GM12891 (cell line): ENCODE measurements around the gene SEBOX.
A peak's percentile ranks its signal among the peaks of the same experiment; 100 is the strongest.

Source experiments
- DNase-seq: peaks from one replicate; pipeline ENCODE4 v3.0.0; 2011; ENCODE audit warnings: low spot score; ENCODE audit not compliant: insufficient read length
- FAIRE-seq: peaks from 2 replicates; lab custom pipeline; 2011; peaks lifted over from hg19 to GRCh38; lab: Jason Lieb, UNC
- PAX5 ChIP-seq: IDR thresholded peaks from 2 replicates; pipeline ENCODE4 v1.6.1; 2011; ENCODE audit warnings: low read length, moderate library complexity, mild to moderate bottlenecking; ENCODE audit not compliant: insufficient read depth, severe bottlenecking
- POLR2A ChIP-seq: IDR thresholded peaks from 2 replicates; pipeline ENCODE4 v1.6.1; 2011; ENCODE audit warnings: low read depth, low read length, control low read depth
- POLR2AphosphoS5 ChIP-seq: IDR thresholded peaks from 2 replicates; pipeline ENCODE4 v1.6.1; 2011; ENCODE audit warnings: low read depth, low read length, control low read depth
- POU2F2 ChIP-seq: IDR thresholded peaks from 2 replicates; pipeline ENCODE4 v1.6.1; 2011; ENCODE audit warnings: low read depth, mild to moderate bottlenecking, control low read depth, low read length, moderate library complexity
- SPI1 ChIP-seq: IDR thresholded peaks from 2 replicates; pipeline ENCODE4 v1.6.1; 2011; ENCODE audit warnings: low read depth, low read length, control low read depth
- TAF1 ChIP-seq: IDR thresholded peaks from 2 replicates; pipeline ENCODE4 v1.6.1; 2011; ENCODE audit warnings: low read depth, low read length, control low read depth

Gene SEBOX

DNA sequence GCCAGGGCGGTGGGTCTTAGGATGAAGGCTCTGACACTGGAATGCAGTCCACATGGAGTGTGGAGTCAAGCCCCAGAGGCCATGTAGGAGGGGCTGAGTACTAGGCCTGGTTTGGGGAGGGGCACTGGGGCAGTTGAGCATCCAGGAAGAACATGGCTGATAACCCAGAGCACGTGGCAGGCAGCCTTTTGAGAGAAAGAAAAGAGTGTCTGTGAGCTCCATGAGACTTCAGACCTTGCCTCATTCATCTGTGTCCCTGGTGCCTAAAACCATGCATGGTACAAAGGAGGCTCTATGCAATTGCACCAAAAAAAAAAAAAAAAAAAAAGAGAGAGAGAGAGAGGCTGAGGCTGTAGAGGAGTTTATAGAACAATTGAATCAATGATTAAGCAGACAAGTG, 26.4 kb upstream of the SEBOX start:
- TF ChIP-seq PAX5 (no peak), POLR2AphosphoS5 (no peak), POU2F2 (no peak), TAF1 (no peak), SPI1 (no peak), POLR2A (no peak)
- FAIRE-seq (no peak), DNase-seq (no peak)

DNA sequence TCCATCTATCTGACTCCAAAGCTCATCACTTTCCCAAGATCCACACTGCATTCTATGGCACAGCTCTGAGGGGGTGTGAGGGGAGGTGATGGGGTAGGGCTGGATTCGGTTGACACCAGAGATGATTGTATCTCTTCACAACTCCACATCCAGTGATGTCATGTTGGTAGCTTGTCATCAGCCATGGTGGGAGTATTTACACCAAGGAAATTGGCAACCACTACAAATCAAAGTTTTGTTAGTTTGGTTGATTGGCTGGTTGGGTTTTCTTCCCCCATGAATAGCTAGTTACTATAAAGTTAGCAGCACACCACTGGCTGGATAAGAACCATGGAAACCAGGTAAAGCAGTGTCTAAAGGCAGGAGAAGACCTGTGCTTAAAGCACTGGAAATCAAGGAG, 26.0 kb upstream of the SEBOX start:
- TF ChIP-seq POU2F2 (no peak), TAF1 (no peak), POLR2A (no peak), SPI1 (no peak), PAX5 (no peak), POLR2AphosphoS5 (no peak)
- DNase-seq, result no peak
- FAIRE-seq, result no peak

DNA sequence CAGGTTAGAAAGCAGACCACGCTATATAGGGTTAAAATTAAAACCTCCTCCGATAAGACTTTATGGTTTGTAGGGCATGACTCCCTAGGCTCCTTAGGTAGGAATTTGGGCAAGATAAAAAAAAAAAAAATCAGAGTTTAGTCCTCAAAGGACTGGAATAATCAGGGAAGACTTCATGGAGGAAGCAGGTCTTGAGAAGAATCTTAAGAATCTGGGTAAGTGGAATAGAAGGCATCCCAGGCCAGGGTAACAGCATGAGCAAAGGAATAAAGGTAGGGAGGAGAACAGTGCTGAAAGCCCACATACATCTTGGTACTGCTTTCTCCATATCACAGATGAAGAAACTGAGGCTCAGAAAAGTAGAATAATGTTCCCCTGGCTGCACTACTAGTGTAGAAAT, 25.6 kb upstream of the SEBOX start:
- TF ChIP-seq SPI1 (no peak), POLR2A (no peak), TAF1 (no peak), POLR2AphosphoS5 (no peak), PAX5 (no peak), POU2F2 (no peak)
- FAIRE-seq, result no peak
- no peak for DNase-seq

DNA sequence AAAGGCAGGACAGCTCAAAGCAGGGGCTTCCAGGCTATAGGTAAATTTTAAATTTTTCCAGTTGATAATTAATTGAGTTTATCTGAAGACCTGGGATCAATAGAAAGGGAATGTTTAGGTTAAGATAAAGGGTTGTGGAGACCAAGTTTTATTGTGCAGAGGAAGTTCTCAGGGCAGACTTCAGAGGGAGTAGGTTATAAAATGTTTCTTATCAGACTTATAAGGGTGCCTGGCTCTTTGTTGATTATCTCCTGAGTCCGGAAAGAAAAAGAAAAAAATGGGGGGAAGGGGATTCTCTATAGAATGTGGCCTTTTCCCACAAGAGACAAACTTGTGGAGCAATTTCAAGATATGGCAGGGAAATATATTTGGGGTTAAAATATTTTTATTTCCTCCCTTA, 25.1 kb upstream of the SEBOX start:
- no peak for FAIRE-seq
- DNase-seq, result no peak
- TF ChIP-seq TAF1 (no peak), SPI1 (no peak), POU2F2 (no peak), PAX5 (no peak), POLR2A (no peak), POLR2AphosphoS5 (no peak)

DNA sequence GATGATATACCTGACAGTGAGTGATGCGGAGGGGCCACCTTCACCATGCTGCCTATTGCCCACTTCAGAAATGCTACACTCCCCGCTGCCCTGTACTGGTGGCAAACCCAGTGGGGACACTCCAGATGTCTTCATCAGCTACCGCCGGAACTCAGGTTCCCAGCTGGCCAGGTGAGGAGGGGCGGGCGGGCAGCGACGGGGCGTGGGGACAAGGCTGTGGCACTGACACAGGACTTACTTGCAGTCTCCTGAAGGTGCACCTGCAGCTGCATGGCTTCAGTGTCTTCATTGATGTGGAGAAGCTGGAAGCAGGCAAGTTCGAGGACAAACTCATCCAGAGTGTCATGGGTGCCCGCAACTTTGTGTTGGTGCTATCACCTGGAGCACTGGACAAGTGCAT, 23.1 kb upstream of the SEBOX start:
- FAIRE-seq, result no peak
- no peak for TF ChIP-seq PAX5
- no peak for TF ChIP-seq POLR2A
- TF ChIP-seq SPI1, result no peak
- TF ChIP-seq POU2F2, result no peak
- TF ChIP-seq POLR2AphosphoS5, result no peak
- no peak for TF ChIP-seq TAF1
- no peak for DNase-seq

DNA sequence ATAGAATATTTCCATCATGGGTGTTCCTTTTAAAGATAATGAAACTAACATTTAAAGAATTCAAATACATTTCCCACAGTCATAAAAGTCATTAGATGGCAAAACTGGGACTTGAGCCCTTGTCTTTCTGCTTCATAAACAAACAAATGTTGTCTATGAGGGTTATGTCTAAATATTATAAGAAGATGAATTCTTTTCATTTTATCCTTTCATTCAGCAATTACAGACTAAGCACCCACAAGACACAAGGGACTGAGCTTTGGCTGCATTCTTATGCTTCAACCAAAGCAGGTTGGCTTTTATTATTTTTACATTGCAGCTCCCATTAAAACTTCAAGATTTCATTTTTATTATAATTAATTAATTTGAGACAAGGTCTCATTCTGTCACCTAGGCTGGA, 21.4 kb upstream of the SEBOX start:
- FAIRE-seq, result no peak
- no peak for DNase-seq
- no peak for TF ChIP-seq POLR2AphosphoS5
- TF ChIP-seq POLR2A, result no peak
- TF ChIP-seq POU2F2, result no peak
- no peak for TF ChIP-seq TAF1
- no peak for TF ChIP-seq SPI1
- no peak for TF ChIP-seq PAX5

DNA sequence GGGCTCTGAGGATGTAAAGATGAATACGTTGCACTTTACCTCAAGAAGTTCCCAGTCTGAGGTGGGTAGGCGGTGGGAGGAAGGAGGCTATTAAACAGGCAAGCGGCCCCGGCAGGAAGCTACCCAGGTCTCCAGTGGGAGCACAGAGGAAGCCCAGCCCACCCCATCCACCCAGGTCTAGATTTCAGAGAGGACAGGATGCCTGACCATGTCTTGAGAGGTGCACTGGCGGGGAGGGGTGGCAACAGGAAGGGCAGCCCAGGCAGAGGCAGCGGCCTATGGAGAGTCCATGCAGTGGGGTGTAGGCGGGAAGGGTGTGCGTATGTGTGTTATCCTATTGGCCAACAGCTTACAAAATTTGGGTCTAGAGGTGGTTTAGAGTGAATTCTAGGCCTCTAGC, 20.4 kb upstream of the SEBOX start:
- DNase-seq, result no peak
- no peak for FAIRE-seq
- TF ChIP-seq PAX5 (no peak), SPI1 (no peak), POLR2AphosphoS5 (no peak), POLR2A (no peak), POU2F2 (no peak), TAF1 (no peak)

DNA sequence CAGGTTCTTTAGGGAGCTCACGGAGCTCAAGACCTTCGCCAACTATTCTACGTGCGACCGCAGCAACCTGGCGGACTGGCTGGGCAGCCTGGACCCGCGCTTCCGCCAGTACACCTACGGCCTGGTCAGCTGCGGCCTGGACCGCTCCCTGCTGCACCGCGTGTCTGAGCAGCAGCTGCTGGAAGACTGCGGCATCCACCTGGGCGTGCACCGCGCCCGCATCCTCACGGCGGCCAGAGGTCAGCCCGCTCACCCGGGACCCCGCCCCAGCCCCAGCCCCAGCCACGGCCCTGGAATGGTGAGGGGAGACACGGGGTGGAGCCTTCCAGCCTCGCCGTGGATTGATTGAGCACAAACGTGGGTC, 20.0 kb upstream of the SEBOX start:
- FAIRE-seq (peak; percentile 38), DNase-seq (no peak)
- TF ChIP-seq POLR2AphosphoS5, result no peak
- TF ChIP-seq POU2F2, result no peak

DNA sequence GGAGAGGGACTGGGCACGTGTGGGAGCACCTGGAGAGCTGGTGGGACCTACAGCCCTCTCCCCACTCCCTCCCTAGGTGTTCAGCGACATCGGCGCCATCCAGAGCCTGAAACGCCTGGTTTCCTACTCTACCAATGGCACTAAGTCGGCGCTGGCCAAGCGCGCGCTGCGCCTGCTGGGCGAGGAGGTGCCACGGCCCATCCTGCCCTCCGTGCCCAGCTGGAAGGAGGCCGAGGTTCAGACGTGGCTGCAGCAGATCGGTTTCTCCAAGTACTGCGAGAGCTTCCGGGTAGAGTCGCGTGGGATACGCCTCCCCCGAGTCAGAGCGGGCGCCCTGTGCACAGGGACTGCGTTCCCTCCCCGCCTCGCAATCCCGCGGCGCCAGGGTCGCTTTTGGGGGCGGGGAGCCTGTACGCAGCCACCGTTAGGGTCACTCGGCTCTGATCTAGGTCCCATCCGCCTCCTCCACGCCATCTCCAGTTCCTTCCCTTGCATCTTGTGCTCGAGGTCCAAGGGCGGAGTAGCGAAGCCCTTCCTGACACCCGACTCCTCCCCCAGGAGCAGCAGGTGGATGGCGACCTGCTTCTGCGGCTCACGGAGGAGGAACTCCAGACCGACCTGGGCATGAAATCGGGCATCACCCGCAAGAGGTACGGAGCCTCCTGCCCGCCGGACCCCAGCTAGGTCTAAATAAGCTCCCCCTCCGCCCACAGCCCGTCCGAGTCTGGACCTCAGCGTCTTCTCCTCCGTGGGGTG, 19.5 kb upstream of the SEBOX start:
- DNase-seq, result peak; percentile 67
- peak; percentile 94 for FAIRE-seq
- TF ChIP-seq POLR2A (peak; percentile 66; the same call in 1 of the 2 replicates), POU2F2 (no peak), POLR2AphosphoS5 (peak; percentile 82), PAX5 (no peak), SPI1 (no peak), TAF1 (peak; percentile 20; the same call in 1 of the 2 replicates)

DNA sequence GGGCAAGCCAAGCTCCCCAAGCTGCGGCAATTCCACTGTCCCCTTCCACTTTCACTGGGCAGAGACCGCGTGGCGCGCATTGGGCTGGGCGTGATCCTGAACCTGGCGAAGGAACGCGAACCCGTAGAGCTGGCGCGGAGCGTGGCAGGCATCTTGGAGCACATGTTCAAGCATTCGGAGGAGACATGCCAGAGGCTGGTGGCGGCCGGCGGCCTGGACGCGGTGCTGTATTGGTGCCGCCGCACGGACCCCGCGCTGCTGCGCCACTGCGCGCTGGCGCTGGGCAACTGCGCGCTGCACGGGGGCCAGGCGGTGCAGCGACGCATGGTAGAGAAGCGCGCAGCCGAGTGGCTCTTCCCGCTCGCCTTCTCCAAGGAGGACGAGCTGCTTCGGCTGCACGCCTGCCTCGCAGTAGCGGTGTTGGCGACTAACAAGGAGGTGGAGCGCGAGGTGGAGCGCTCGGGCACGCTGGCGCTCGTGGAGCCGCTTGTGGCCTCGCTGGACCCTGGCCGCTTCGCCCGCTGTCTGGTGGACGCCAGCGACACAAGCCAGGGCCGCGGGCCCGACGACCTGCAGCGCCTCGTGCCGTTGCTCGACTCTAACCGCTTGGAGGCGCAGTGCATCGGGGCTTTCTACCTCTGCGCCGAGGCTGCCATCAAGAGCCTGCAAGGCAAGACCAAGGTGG, 16.3 kb upstream of the SEBOX start:
- FAIRE-seq (no peak), DNase-seq (no peak)

More for the DNA sequence above, 16.3 kb upstream of the SEBOX start:
- no peak for TF ChIP-seq POLR2A
- TF ChIP-seq POU2F2, result no peak
- TF ChIP-seq SPI1, result no peak
- no peak for TF ChIP-seq POLR2AphosphoS5
- TF ChIP-seq TAF1, result no peak
- no peak for TF ChIP-seq PAX5
